Measurements from ENCODE around the gene ATP11A. TPM values are rescaled to one million over a fixed set of nuclear protein-coding genes. Genes with fewer than 3 reads are reported as not detected.

Gene ATP11A
- total RNA-seq, 1 donor from 2014 or later = 37.0 TPM

DNA sequence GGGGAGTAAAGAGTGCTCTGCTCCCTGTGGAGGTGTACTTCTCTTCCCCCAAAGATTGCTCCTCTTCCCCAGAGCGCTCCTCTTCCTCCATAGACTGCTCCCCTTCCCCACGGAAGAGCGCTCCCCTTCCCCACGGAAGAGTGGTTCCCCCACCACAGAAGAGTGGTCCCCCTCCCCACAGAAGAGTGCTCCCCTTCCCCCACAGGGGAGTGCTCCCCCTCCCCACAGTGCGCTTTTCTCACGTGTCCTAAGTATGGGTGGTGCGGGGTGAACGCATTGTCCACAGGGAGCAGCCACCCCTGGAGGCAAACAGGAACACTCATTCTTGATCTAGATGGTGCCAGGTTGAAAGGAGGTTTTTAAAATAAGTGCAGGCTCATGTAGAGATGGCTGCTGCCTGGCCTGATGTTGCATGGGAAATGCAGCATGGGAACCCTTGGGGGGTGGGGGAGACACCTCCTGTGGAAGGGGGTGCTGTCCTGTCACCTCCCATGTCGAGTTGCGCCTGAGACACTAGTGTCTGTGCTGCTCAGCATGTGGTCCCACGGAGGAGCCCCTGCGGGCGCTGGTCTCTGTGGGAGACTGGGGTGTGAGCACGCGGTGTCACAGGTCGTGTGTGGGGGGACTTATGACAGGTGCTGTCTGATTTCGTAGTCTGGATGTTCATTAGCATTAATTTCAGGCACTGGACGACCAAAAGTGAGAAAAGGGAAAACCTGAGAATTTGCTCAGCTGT lies 52.2 kb downstream of the ATP11A start:
- DNase-seq (ENCODE audit: low spot score) = no peak

DNA sequence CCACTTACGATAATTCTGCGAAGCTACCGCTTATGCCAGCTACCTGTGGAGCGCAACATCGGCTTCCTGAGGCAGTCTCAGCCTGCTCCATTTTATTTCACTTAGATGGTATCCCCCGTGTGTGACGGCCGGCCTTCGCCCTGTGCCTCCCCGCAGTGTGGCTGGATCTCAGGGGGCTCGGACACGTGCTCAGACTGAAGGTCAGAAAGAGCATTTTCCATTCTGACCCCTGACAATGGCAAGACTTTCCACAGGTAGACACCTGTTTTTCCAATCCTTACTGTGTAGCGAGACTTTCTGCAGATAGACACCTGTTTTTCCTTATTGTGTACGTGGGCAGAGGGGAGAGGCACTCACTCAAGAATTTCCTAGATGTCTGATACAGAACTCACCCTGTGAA lies 52.7 kb downstream of the ATP11A start:
- DNase-seq (ENCODE audit: low spot score) = no peak

DNA sequence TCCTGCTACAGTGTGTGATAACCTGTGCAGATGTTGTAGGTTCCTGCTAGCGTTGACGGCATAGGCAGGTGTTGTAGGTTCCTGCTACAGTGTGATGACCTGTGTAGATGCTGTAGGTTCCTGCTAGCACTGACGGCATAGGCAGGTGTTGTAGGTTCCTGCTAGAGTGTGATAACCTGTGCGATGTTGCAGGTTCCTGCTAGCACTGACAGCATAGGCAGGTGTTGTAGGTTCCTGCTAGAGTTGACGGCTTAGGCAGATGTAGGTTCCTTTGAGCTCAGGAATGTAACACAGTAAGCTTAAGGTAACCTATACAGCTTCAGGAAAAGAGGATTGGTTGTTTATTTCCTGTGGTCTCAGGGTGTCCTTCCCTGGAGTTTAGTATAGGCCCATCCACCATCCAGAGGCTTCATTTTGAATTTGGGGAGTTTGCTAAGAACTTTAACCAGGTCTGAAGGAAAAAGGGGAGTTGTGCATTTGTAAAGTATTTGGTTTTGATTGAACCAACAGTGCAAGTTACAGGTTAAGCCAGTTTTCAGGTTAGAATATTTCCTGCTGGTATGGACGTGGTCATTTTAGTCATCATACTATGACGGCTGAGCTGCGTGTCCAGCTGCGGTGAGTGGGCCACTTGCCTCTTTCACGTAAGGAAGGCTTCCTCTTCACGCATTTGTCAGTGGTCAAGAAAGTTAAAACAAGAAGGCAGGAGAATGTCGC lies 53.8 kb downstream of the ATP11A start:
- no peak for DNase-seq (ENCODE audit: low spot score)

DNA sequence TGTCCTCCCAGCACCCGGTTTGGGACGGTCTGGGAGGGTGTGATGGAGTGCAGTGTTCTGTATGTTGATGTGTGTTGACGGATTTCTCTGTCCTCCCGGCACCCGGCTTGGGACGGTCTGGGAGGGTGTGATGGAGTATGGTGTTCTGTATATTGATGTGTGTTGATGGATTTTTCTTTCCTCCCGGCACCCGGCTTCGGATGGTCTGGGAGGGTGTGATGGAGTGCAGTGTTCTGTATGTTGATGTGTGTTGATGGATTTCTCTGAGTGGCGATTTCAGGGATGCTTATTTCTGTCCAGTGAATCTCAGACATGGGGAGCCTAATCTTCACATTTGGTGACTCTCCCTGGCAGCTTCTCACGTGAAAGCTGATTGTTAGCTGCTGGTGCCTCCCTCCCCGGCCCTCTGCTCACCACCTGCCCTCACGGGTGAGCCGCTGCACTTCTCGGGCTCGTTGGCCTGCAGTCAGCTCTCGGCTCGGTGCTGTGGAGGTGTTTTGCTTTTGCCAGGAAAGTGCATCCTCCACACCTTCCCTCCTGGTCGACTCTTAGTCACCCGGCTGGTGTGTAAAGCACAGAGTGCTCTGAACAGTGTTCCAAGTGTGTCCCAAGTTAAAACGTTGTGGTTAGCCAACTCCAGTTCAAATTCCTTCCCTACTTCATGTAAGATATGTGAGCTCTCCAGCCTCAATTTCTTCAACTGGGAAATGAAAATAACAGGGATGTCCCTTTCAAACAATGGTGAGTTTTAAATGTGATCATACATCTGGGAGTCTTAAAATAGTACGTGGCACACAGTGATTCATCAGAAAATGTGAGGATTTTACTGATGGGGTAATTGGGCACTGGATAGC lies 54.6 kb downstream of the ATP11A start:
- no peak for DNase-seq (ENCODE audit: low spot score)

DNA sequence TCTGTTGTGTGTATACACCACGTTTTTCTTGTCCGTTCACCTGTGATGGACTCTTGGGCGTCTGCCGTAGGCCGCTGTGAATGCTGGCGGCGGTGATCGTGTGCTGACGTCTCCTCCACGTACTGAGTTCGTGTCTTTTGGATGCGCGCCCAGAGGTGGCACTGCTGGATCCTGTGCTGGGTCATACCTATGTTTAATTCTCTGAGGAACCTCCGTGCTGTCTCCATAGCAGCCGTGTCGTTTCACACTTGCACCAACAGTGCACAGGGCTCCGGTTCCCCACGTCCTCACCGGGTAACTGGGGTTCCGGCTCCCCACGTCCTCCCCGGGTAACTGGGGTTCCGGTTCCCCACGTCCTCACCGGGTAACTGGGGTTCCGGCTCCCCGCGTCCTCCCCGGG lies 56.2 kb downstream of the ATP11A start:
- DNase-seq (ENCODE audit: low spot score) = no peak

DNA sequence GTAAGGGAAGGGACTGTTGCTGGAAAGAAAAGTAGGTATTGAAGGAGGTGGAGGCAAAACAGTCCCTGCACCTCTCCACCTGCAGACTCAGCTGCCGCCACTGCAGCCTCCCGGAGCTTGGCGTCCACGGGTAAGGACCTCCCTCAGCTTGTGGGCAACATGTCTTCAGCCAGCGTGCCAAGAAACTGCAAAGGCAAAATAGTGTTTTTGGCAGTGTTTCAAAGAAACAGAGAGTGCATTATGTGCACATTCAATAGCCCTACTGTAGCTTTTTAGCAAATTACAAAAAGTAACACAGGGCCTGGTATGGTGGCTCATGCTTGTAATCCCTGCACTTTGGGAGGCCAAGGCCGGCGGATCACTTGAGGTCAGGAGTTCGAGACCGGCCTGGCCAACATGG lies 57.4 kb downstream of the ATP11A start:
- DNase-seq (ENCODE audit: low spot score) = no peak

DNA sequence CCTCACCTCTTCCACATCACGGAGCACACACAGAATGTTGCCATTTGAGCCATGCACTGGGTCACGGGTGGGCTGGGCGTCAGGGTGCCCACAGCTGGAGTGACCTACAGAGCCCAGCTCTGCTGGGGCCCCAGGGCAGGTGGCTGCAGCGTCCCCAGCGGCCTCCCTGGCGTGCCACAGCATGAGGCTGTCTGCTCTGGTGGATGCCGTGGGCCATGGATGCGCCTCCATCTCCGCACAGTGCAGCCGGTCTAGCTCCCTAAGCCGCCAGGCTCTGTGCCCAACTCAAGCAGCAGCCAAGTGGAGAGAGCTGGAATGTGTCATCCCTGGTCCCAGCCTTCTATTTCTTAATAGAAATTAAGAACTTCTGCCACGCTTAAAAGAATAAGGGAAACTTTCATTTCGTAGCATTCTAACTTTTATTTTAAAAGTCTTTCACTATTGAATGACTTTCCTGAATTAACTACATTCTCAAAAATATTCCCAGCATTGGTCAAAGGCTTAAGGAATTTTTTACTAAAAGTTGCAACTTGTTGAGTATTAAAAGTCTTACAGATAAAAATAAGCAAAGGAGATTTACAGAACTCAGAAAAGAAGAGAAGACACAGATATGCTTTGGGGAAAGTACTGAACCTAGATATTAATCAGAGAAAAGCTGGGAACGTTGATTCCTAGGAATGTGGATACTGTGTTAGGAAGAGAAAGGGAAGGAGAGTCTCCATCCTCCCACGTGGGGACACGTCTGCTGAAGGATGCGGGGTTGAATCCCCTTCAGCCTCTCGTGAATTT lies 59.3 kb downstream of the ATP11A start:
- DNase-seq (ENCODE audit: low spot score) = no peak

DNA sequence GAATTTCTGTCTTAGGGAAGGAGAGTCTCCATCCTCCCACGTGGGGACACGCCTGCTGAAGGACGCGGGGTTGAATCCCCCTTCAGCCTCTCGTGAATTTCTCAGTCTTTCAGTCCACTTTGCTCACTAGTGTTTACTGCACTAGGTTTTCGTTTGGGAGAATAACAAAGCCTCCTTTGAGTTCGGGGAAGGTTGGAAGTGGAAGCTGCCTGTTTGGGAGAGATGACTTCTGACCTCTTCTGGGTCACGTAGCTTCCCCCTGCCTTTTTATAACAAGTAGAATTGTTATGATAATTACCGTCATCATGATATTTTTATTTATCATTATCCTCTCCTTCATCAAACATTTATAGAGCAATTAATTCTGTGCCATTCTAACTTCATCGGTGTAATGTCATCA lies 60.7 kb downstream of the ATP11A start:
- DNase-seq (ENCODE audit: low spot score) = no peak

DNA sequence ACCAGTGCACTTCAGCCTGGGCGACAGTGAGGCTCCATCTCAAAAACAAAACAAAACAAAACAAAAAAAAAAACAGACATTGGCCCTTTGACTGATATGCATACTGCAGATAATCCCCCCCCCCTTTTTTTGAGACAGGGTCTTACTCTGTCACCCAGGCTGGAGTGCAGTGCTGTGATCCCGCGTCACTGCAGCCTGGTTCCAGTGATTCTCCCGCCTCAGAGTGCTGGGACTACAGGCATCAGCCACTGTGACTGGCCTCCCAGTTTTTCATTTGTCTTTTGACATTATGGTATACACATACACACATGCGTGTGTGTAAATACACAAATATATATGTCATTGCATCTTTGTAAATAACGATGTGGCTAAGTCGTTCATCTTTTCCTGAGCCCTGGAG lies 61.8 kb downstream of the ATP11A start:
- no peak for DNase-seq (ENCODE audit: low spot score)

DNA sequence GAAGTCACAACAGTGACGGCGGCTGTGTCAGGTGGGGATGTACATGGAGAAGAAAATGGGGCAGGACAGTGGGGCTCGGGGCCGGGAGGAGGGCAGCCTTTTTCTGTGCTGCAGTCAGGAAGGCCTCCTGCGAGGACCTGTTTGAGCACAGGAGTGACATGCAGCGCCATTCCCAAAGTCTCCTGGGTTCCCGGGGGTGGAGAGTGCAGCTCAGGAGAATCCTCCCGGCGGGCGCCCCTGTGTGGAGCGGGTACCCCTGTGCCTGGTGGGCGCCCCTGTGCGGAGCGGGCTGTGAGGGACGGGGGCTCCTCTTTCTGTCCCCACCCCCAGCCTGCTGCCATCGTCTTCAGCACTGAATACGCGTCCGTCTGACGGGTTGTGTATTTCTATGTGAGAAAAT lies 62.4 kb downstream of the ATP11A start:
- no peak for DNase-seq (ENCODE audit: low spot score)

DNA sequence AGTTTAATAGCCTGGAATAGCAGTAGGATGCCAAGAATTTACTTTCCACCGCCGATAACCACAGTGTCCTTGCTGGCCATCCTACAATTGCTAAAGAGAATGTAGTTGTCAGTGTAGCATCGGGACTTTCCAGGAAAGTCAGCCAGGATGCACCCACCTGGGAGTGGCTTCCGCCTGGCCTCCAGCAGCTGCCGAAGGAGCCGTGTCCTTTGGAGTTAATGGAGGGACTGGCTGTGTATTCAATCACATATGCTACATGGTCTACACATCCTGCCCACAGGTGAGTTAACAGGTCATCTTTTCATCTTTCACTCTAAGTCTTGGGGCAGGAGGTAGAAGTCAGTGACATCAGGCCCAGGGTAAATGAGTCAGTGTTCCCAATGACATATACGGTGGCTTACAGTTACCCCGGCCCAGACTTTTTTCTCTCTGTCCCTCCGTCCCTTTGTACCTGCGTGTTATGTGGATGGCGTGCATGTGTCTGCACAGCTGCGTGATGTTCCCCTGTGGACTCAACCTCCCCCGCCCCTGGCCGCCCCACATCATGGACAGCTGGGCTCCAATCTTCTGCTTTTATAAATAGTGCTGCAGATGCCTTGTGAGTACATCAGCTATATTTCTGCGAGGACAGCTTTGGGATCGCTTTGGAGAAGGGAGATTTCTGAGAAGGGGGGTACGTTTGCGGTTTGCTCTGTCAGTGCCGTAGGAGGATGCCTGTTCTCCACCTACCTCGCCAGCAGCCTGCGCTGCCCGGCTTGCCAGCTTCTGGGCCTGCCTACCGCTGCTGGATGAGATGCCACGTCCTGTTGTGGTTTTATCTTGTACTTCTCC lies 63.1 kb downstream of the ATP11A start:
- no peak for DNase-seq (ENCODE audit: low spot score)

DNA sequence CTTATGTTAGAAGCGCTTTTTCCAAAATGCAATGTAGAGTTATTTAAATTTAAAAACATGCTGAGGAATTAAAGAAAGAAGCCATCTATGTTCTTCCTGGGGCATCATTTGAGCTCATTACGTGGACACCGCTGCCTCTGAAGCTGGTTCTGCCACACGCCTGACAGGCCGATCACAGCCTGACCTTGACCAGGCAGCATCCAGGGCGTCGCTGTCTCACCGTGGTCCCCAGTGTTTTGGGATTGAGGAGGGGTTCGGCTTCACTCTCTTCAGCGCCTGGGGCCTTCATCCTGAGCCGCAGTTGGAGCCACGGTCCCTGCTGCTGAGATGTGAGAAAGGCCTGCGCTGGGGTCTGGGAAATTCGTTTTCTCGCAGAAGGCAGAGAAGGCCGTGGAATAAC lies 64.0 kb downstream of the ATP11A start:
- DNase-seq (ENCODE audit: low spot score) = no peak

DNA sequence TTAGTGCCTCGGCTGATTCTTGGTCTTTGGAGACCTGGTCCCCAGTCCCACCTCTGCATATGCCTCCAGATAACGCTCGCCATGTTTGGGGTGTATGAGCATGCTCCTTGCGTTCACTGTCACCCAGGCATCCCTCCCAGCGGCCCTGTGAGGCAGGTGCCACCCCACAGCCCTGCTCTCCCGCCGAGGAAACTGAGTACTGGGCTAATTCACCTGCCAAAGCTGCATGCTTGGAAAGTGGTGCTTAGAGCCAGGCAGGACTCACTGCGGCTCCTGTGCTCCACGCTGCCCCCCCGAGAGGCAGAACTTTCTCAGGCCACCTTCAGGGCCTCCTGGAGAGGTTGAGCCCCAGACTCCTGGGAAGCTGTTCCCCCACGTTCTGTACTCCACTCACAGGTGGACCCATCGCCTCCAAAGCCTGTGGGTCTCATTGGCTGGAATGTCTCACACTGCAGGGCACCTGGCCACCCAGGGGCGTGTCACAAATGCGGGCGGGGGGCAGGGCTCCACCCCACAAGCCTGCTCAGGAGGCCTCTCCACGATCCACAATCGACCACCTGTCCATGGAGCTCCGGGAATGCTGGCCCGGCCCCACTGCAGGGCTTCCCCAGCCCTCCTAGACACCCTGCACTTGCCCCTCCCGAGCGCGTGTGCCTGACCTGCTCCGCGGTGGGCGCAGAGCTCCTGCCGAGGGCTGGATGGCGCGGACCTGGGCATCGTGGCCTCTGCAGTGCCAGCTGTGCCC lies 64.6 kb downstream of the ATP11A start:
- DNase-seq (ENCODE audit: low spot score) = no peak

DNA sequence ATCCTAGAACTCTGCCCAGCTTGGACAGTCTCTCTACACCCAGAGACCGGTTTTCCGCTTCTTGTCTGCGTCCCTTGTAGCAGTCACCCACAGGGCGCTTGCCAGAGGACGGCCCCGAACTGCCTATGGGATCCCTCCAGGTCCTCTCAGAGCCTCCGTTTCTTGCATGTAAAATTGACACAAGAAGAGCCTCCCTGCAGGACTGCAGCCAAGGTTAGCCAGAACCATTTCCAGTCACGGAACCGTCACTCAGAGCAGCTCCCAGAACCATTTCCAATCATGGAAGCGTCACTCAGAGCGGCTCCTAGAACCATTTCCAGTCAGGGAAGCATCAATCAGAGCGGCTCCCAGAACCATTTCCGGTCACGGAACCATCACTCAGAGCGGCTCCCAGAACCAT lies 65.5 kb downstream of the ATP11A start:
- no peak for DNase-seq (ENCODE audit: low spot score)

DNA sequence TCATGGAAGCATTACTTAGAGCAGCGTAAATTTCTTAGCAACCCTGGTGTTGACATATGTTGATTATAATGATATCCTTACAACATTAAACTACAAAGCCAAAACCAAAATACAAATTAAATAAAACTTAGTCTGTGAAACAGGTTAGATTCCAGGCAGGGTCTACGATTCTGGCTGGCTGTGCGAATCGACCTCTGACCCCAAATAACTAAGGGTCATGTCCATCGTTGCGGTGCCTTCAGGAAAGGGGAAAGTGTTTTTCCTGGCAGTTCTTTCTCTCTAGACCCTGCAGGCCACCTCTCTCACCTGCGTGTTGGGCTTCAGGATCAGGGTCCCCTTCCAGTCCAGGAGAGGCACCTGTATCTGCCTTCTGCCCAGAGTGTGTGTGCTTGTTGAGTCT lies 66.2 kb downstream of the ATP11A start:
- no peak for DNase-seq (ENCODE audit: low spot score)

DNA sequence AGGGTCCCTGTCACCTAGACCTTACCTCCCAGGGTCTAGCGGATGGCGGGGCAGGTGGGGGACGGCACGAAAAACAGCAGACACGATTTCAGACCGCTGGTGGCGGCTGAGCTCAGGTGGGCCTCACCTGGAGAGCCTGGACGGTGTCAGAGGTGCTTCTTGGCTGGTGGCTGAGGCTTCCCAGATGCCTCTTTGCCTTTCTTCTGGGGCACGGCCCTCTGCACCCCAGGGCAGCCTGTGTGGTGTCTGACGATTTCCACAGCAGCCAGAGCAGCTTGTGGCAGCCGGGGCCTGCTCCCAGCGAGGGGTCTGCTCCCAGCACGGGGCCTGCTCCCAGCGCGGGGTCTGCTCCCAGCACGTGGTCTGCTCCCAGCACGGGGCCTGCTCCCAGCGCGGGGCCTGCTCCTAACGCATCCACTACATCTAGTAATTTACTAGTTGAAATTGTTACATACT lies 66.7 kb downstream of the ATP11A start:
- DNase-seq (ENCODE audit: low spot score) = no peak

DNA sequence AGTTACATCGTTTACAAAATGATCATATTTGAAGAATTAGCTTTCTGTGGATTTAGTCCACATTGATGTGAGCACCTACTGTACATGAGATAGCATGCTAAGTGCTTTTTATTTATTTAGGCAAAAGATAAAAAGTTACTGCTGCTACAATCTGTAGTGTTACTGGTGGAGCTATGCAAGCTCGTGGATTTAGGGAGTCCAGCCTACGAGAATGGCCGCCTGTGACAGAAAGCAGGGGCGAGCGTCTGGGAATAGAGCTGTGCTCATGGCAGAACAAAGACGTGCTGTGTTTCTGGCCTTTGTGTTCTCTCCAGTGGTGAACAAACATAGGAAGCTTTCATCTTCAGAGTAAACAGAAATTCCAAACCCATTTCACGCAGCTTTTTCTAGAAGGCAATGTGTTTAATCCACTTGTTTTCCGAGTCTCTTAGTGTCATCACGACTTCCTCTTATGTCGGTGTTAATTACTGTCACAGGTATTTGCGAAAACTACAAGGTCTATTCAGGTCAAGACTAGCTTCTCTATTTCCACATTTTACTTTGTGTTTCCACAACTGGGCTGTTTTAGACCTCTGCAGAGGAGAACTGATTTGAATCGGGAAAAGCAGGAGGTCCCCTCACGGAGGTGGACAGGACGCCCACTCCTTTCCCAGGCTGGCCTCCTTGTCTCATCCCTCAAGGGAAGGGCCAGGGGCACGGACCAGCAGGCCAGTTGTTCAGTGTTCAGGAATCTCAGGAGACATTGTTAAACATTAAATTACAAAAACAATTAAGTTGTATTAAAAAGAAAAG lies 67.3 kb downstream of the ATP11A start:
- DNase-seq (ENCODE audit: low spot score) = no peak

DNA sequence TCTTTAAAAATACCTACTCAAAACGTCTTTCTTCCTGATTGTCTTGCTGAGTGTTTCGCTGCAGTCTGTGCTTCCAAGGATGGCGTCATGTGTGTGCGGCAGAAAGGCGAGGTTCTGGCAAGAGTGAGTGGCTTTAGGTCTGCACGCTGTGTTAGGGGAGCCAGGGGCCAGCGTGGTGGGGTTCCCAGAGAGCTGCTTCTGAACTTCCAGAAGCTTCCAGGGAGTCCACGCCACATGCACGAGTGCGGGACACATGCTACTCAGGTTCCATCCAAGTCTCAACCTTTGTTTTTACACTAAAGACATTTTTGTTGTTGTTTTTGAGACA lies 67.9 kb downstream of the ATP11A start:
- DNase-seq (ENCODE audit: low spot score) = no peak

DNA sequence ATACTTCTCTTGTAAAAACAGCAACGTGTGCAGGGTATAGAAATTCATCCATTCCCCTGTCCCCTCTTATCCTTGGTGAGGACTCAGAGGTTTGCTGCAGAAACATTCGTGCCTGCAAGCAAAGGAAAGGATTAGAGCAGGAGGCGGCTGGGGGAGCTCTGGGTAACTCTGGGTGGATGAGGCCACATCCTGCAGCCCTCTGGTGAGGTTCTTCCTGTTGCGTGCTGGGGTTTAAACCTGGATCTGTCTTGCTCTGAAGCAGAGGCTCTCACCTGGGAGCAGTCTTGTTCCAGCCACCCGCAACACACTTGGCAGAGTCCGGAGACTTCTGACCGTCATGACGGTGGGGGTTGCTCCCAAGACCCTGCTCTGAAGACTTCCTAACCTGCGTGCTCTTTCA lies 69.2 kb downstream of the ATP11A start:
- DNase-seq (ENCODE audit: low spot score) = no peak

All from ureter (tissue), 1 donor.